SIG-M5 (cell line): ENCODE results near the gene RAB20.
A peak's percentile ranks its signal among the peaks of the same experiment; 100 is the strongest.

Source experiments
- DNase-seq: peaks from one replicate; lab custom pipeline; 2025; lab: John Stamatoyannopoulos, UW

The RAB20 gene

GRCh38 chr13:110528911-110529310, 32.6 kb downstream of the RAB20 start:
- no peak for DNase-seq

GRCh38 chr13:110528371-110528770, 33.2 kb downstream of the RAB20 start:
- DNase-seq, result no peak

- DNase-seq, result no peak
These were observed 35.9 kb downstream of the RAB20 start for GRCh38 chr13:110525328-110526319.

GRCh38 chr13:110524541-110525257, 36.8 kb downstream of the RAB20 start:
- no peak for DNase-seq

GRCh38 chr13:110523838-110524540, 37.5 kb downstream of the RAB20 start:
- no peak for DNase-seq

GRCh38 chr13:110523180-110523579, 38.3 kb downstream of the RAB20 start:
- no peak for DNase-seq

- DNase-seq, result no peak
These were observed 38.8 kb downstream of the RAB20 start for GRCh38 chr13:110522721-110523120.

- peak; percentile 76 for DNase-seq
These were observed 39.6 kb downstream of the RAB20 start for GRCh38 chr13:110521946-110522345.

GRCh38 chr13:110521296-110521680, 40.2 kb downstream of the RAB20 start:
- DNase-seq, result no peak

- no peak for DNase-seq
These were observed 40.9 kb downstream of the RAB20 start for GRCh38 chr13:110520431-110521295.

GRCh38 chr13:110519506-110519905, 42.0 kb downstream of the RAB20 start:
- no peak for DNase-seq

GRCh38 chr13:110519046-110519445, 42.5 kb downstream of the RAB20 start:
- no peak for DNase-seq

- no peak for DNase-seq
These were observed 43.0 kb downstream of the RAB20 start for GRCh38 chr13:110518571-110518970.

- DNase-seq, result no peak
These were observed 43.3 kb downstream of the RAB20 start for GRCh38 chr13:110518226-110518525.

GRCh38 chr13:110517505-110518225, 43.9 kb downstream of the RAB20 start:
- no peak for DNase-seq

GRCh38 chr13:110516500-110516899, 45.0 kb downstream of the RAB20 start:
- no peak for DNase-seq

- DNase-seq, result no peak
These were observed 49.3 kb downstream of the RAB20 start for GRCh38 chr13:110512198-110512740.

- no peak for DNase-seq
These were observed 49.9 kb downstream of the RAB20 start for GRCh38 chr13:110511509-110512181.

- DNase-seq, result no peak
These were observed 51.3 kb downstream of the RAB20 start for GRCh38 chr13:110509971-110510786.
